HTR-8/SVneo (cell line): ENCODE results near the gene CLEC11A.
"Not testable (repeated sequence)": the region's sequence is repeated elsewhere in the genome, so short reads cannot be mapped to it uniquely, and the experiment has no call there.

Experiments used
- DNase-seq: peaks from one replicate; pipeline ENCODE4 v3.0.0; 2011; ENCODE audit warnings: low spot score, mixed read lengths; ENCODE audit not compliant: insufficient read length
- FAIRE-seq: peaks from 2 replicates; lab custom pipeline; 2011; peaks lifted over from hg19 to GRCh38; lab: Jason Lieb, UNC

The CLEC11A gene

DNA sequence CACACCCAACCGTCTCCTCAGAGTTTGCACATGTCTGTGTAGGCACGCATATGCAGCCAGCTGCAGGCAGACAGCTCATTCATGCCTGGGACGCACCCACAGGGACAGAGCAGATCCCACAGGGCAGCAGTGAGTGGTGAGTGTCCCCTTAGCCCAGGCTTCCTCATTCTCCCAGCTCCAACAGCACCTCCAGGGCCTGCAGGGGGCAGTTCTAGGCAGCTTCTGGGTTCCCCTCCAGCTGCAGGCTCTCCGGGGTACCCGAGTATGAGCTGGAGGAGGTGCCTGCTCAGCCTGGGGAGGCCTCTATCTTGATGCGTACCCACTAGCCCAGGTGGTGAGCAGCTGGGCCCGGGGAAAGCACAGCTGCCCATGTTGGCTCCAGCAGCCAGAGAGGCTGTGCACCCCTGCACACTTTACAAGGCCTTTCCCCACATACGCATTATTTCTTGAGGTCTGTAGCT, 2.2 kb upstream of the CLEC11A start:
- FAIRE-seq (no peak), DNase-seq (no peak)

DNA sequence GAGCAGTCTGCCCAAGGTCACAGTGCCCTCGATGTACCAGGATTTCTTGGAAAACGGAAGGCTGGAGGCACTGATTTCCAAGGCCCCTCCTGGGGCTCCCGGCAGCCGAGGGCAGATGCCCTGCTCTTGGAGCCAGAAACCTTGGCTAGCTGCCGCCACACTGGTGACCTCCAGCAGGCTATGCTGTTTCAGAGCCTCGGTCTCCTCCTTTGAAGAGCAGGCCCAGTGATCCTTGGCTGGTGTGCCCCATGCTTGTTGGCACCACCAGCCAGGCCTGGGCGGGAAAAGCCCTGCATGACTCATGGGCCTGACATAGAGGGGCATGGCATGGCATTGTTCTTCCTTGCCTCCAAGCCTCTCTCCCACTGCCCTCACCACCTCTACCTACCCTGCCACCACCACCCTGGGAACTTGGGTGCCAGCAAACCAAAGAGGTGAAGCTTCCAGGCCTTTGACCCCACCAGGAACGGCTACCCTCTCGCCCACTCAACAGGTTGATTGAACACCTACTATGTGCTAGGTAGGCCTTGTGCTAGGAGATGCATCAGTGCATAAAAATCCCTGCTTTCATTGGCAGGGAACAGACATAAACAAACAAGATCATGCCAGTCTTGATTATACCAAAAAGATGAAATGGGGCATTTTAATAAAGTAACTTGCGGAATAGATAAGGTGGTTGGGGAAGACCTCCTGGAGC, 1.6 kb upstream of the CLEC11A start:
- FAIRE-seq (no peak), DNase-seq (no peak)

- no peak for FAIRE-seq
- DNase-seq, result no peak
Measured at GRCh38 chr19:50722201-50723013, 757 bp upstream of the CLEC11A start.

DNA sequence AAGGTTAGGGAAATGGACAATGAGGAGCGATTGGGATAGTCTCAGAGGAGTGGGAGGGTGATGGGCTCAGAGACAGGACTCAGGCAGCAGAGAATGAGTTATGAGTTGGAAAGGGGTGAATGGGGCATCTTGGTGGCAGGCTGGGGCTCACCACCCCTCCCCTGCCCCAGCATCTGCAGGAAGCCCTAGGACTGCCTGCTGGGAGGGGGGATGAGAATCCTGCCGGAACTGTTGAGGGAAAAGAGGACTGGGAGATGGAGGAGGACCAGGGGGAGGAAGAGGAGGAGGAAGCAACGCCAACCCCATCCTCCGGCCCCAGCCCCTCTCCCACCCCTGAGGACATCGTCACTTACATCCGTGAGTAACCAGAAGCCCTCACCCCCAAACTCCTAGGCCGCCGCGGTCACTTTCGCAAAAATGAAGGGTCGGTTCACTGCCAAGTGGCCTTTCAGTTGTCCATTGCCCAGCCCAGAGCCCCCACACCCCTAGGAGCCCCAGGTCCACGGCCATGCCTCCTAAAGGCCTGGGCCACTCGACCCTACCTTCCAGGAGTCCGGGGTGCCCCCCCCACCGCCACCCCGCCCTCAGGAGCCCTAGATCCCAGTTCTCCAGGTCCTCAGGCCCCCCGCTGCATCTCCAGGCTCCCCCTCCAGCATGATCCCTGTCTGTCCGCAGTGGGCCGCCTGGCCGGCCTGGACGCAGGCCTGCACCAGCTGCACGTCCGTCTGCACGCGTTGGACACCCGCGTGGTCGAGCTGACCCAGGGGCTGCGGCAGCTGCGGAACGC, 764 bp downstream of the CLEC11A start:
- no peak for DNase-seq
- no peak for FAIRE-seq

DNA sequence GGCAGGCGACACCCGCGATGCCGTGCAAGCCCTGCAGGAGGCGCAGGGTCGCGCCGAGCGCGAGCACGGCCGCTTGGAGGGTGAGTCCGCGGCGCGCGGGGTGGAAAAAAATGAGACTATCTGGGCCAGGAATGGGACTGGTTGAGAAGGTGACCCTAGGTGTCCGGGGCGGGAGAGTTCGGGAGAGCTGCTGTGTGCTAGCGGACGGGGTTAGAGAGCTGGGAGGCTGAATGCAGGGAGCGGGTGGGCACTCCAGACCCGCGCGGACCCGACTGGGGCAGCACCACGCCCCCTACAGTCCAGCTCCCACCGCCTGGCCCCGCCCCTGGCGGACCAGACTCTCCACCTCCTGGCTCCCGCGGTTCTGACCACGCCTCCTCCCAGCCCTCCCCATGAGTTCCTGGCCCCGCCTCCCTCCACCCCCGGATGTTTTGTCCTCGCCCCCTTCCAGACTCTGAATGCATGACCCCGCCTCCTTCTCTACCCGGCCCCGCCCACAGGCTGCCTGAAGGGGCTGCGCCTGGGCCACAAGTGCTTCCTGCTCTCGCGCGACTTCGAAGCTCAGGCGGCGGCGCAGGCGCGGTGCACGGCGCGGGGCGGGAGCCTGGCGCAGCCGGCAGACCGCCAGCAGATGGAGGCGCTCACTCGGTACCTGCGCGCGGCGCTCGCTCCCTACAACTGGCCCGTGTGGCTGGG, 1.5 kb downstream of the CLEC11A start:
- peak; percentile 98 for FAIRE-seq
- DNase-seq, result peak; percentile 96

DNA sequence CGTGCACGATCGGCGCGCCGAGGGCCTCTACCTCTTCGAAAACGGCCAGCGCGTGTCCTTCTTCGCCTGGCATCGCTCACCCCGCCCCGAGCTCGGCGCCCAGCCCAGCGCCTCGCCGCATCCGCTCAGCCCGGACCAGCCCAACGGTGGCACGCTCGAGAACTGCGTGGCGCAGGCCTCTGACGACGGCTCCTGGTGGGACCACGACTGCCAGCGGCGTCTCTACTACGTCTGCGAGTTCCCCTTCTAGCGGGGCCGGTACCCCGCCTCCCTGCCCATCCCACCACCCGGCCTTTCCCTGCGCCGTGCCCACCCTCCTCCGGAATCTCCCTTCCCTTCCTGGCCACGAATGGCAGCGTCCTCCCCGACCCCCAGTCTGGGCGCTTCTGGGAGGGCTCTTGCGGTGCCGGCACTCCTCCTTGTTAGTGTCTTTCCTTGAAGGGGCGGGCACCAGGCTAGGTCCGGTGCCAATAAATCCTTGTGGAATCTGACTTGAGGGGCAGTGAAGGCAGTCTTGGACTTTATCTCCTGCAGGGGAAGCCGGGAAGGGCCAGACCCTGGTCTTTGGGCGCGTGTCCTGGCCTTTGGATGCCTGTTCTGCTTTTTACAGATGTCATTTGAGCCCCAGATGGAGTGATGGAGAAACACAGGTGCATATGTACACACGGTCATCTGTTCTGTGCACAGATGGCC, 2.2 kb downstream of the CLEC11A start:
- peak; percentile 59 for DNase-seq
- FAIRE-seq, result no peak

DNA sequence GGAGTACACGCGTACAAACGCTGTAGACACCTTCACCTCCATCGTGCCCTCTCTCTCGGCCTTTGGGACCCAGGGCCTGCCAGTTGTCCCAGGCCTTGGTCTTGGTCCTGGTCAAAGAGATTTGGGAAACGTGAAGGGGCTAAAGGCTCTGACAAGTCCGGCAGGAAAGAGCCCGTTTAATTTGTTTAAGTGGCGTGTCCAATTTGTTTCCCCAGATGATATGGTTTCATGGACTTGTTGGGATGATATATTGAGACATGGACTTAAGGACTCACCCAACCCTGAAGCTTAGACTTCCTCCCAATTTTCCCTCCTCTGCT, 2.7 kb downstream of the CLEC11A start:
- DNase-seq, result no peak
- FAIRE-seq, result no peak

DNA sequence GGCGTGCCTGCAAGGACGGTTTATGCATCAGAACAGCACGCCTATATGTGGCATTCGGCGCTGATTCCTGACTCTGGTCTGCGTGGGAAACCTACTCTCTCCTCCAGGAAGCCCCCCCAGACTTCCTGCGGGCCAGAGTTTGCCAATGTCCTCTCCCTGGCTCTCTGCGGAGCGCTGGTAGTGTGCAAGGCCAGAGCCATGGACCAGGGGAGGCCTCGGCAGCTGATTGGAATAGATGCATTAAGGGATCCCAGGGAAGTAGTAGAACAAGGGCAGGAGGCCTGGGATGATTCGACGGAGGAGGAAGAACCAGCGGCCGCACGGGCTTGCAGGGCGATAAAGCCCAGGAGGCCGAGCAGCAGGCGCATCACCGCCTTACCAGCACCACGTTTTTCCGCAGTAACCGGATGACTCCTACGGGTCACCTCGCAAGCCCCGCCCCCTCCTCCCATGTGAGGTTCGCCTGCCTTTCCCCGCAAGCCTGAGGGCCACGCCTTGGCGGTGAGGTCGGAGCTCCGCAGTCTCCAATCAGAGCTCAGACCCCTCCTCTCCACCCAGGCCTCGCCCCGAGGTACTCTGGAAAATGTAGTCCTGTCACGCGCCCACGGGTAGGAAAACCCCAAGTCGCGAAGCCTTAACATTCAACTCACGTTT, 5.0 kb downstream of the CLEC11A start:
- no peak for FAIRE-seq
- no peak for DNase-seq

DNA sequence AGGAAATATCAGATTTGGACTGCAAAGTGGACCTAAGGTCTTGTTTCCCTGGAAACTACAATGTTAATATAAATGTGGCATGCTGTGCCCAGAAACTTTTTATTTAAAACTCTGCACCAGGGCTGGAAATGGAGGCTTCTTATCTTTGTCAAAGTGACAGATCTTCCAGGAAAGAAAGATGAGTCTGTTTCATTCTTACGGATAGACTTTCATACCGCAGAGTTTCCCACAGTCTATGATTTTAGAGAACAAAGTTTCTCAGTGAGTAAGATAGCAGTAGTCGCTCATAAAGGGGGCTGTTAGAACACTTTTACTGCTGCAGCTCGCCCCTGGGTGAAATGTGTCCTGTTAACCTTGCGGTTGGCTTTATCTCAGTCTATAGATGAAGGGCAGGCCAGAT, 6.7 kb downstream of the CLEC11A start:
- FAIRE-seq, result no peak
- no peak for DNase-seq

DNA sequence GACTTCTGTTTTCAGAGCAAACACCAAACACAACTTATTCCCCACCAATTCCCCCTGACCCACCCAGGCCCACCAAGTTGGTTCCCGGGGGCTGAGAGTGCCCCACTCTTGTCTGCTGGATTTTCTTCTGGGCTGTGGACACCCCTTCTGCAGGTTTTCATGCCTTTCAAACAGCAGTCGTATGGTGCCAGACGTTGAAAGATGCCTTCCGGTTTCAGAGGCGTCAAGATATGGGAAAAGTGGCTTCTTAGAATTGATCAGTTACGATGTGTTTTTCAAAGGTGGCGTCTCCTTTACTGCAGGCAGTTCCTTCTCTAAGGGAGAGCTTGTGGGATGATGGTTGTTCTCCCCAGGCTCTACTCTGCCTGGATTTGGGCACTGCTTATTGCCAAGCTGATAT, 12.7 kb downstream of the CLEC11A start:
- DNase-seq (no peak), FAIRE-seq (no peak)

DNA sequence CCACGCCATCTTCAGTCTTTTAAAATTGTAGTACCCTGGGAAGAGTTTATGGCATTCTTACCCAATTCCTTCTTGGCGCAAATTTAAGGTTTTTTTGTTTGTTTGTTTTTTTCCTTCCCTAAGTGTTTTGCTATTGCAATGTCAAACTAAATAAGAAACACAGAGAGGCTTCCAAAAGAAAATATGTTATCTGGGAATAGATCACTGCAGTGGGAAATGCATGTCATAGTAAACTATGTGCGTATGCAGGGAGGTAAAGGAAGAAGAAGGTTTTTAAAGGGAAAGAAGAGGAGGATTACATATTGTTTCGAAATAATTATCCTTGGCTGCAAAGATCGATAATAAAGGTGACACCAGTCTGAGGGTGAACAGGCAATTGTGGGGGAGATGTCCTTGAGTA, 13.2 kb downstream of the CLEC11A start:
- no peak for FAIRE-seq
- DNase-seq, result no peak

GRCh38 chr19:50739132-50739913, 16.2 kb downstream of the CLEC11A start:
- DNase-seq, result no peak
- FAIRE-seq, result no peak

GRCh38 chr19:50739914-50740426, 16.8 kb downstream of the CLEC11A start:
- FAIRE-seq (no peak), DNase-seq (no peak)

GRCh38 chr19:50741179-50741933, 18.2 kb downstream of the CLEC11A start:
- FAIRE-seq (no peak), DNase-seq (no peak)

DNA sequence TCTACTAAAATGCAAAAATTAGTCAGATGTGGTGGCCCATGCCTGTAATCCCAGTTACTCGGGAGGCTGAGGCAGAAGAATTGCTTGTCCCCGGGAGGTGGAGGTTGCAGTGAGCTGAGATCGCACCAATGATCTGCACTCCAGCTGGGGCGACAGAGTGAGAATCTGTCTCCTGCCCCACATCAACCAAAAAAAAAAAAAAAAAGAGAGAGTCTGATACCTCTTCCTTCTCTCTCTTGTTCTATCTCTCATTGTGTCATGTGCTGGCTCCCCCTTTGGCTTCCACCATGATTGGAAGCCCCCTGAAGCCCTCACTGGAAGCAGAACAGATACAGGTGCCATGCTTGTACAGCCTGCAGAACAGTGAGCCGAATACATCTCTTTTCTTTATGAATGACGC, 20.4 kb downstream of the CLEC11A start:
- FAIRE-seq, result no peak

GRCh38 chr19:50745221-50745620, 22.1 kb downstream of the CLEC11A start:
- FAIRE-seq (no peak), DNase-seq (no peak)

More for the DNA sequence above, 20.4 kb downstream of the CLEC11A start:
- no peak for DNase-seq

- not testable (repeated sequence) for FAIRE-seq, DNase-seq
Measured at GRCh38 chr19:50747141-50747540, 24.0 kb downstream of the CLEC11A start.

GRCh38 chr19:50749490-50749889, 26.3 kb downstream of the CLEC11A start:
- DNase-seq, result no peak

More at GRCh38 chr19:50749490-50749889, 26.3 kb downstream of the CLEC11A start:
- FAIRE-seq, result no peak
